Stimulated activated effector memory CD8-positive, alpha-beta T cell treated with anti-CD3 and anti-CD28 coated beads, Interleukin-12 subunit alpha, Interleukin-12 subunit beta, amount 100 ng/mL, for 72 hours (primary cell): ENCODE data around the gene MRPL39.

Source experiments
- ATAC-seq: fragments of 150-1000 bp; cut with Tn5 transposase; 2 replicates; pipeline ENCODE4 v1.10.0; 2021
- DNase-seq, 2 donors: peaks; one replicate each; pipeline ENCODE4 v3.0.0; 2021 to 2022; ENCODE audit warnings: low spot score in 2 of 2
- H3K27ac Mint-ChIP-seq: one replicate; pipeline ENCODE4 v1.8.0; 2022; ENCODE audit warnings: mild to moderate bottlenecking, mixed read lengths
- H3K36me3 Mint-ChIP-seq: one replicate; pipeline ENCODE4 v1.8.0; 2022; ENCODE audit warnings: mild to moderate bottlenecking, mixed read lengths
- H3K4me1 Mint-ChIP-seq: one replicate; pipeline ENCODE4 v1.8.0; 2022; ENCODE audit warnings: mixed read lengths
- H3K4me3 Mint-ChIP-seq: one replicate; pipeline ENCODE4 v1.8.0; 2022; ENCODE audit warnings: mild to moderate bottlenecking, mixed read lengths
- H3K9me3 Mint-ChIP-seq: one replicate; pipeline ENCODE4 v1.8.0; 2022; ENCODE audit warnings: mixed read lengths

Gene MRPL39

DNA sequence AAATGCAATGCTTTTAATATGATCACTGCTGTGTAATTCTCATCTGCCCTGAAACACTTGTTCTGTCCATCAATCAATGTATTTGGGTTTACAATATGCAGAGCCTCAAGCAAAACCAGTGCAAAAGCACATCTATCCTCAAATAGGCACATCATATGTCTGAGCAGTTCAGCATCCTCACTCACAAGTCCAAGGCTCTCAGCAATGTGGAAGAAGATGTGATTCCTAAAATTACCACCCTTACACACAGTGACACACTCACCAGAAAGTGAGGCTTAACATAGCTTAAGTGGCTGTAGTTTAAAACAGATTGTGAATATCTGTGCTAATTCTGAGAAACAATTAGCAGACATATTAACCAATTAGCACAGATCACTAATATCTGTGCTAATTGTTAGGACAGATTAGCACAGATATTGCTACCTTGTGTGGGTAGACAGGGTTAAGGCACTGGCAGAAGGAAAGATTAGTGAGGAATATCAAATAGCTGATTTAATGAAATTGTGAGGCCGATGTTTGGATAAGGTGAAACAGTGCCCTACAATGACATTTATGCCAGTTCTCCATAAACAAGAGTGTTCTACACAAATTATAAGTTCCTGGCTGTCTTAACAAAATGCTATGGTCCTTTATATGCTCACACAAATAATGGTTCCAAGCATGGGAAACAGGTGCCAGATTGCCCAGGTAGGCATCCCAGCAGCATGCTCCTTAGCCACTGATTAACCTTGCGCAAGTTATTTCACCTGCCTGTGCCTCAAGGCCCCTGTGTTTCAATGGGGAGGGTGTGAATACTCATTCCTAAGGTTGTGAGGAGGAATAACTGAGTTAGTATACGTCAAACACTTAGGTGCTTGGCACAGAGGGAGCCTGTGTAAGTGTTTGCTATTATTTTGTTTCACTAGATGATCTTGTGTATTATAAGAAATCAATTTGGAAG, 41.7 kb downstream of the MRPL39 start:
- H3K4me3 Mint-ChIP-seq, result peak overlapping the region; percentile 83
- no peaks in the 10 kb centered on the region for H3K9me3 Mint-ChIP-seq
- ATAC-seq, result no peak
- DNase-seq, result no peak
- peaks cover 100% of the 10 kb centered on the region for H3K36me3 Mint-ChIP-seq
- peak overlapping the region; percentile 98 for H3K27ac Mint-ChIP-seq
- H3K4me1 Mint-ChIP-seq, result peaks cover 65% of the 10 kb centered on the region

DNA sequence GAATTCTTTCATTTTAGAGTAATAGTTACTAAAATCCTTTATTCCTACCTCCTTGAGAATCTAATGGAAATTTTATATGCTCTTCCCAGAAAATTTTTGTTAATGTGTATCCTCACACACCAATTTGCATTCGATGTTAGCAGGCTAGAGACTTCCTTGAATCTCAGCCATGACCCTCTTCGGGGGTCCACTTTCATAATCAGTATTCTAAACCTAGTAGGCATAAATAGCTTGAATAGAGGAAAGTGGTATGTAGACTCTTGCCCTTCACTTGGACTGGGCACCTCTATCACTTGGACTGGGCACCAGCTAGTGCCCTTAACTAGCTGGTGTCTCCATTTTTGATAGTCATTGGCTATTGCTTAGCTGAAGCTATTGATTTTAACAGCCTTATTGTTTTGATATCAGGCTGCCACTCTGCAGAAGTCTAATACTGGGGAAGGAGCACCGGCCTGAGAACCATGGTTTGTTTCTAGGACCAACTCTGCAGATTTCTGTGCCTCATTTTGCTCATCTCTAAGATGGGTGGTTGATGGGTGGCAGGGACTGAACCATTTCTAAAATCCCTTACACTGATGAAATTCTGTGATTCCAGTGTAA, 42.8 kb downstream of the MRPL39 start:
- peak overlapping the region; percentile 83 for H3K4me3 Mint-ChIP-seq
- H3K27ac Mint-ChIP-seq, result peak overlapping the region; percentile 98
- no peaks in the 10 kb centered on the region for H3K9me3 Mint-ChIP-seq
- peak in 1 of 2 donors; percentile 62 for DNase-seq
- peaks cover 92% of the 10 kb centered on the region for H3K36me3 Mint-ChIP-seq
- no peak for ATAC-seq
- peaks cover 69% of the 10 kb centered on the region for H3K4me1 Mint-ChIP-seq

DNA sequence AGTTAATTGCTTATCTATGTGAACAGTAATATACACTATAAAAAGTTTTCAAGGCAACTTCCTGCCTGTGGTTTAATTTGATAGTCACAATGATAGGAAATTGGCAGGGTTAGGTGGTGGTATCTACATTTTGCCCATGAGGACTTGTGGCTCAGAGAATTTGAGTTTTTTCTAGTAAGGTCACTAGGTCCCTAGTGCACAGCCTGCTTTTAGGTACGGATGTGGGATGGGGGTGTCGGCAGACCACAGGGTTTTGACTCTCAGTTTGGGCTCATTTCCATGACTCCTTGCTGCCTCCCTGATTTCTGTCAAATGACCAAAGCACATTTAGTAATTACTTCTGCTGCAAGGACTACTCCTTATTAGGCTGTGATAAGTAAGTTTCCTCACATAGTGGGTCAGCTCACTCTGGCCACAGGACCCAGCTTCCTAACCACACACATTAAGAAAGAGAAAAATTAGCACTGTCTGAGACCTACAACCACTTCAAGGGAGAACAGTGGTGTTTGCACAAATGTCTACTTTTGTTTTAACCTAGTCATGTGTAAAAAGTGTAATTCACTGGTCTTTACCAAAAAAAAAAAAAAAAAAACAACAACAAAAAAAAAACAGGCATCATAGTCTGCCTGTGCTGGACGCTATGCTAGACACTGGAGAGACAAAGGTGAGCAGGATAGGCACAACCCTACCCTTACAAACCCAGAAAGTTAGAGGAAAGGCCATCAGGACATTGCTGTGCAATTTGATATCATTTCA, 43.7 kb downstream of the MRPL39 start:
- peaks cover 83% of the 10 kb centered on the region for H3K36me3 Mint-ChIP-seq
- peak in 1 of 2 donors; percentile 75 for DNase-seq
- ATAC-seq, result peak; percentile 48

DNA sequence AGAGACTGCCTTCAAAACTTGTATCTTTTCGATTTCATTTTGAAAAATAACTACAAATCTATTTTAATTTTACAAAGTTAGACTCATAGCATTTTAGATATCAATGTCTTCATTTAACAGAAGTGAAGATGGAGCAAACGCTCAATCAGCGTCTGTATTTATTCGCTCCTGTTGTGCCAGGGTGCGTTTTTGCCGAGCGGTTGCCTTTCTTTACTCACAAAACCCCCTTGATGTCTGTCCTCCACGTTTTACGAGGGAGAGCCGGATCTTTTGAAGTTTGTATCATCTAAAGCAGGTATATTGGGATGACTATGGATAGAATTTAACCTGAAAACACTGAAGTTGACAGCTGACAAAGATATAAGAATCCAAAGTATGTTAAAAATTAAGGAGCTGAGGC, 44.6 kb downstream of the MRPL39 start:
- ATAC-seq (no peak), DNase-seq (no peak)
- peak overlapping the region; percentile 98 for H3K27ac Mint-ChIP-seq
- H3K36me3 Mint-ChIP-seq, result peaks cover 74% of the 10 kb centered on the region
- H3K4me3 Mint-ChIP-seq, result peak overlapping the region; percentile 83
- no peaks in the 10 kb centered on the region for H3K9me3 Mint-ChIP-seq
- peaks cover 58% of the 10 kb centered on the region for H3K4me1 Mint-ChIP-seq

More for the DNA sequence above, 43.7 kb downstream of the MRPL39 start:
- peak overlapping the region; percentile 83 for H3K4me3 Mint-ChIP-seq
- no peaks in the 10 kb centered on the region for H3K9me3 Mint-ChIP-seq
- H3K4me1 Mint-ChIP-seq, result peaks cover 67% of the 10 kb centered on the region
- peak overlapping the region; percentile 98 for H3K27ac Mint-ChIP-seq

DNA sequence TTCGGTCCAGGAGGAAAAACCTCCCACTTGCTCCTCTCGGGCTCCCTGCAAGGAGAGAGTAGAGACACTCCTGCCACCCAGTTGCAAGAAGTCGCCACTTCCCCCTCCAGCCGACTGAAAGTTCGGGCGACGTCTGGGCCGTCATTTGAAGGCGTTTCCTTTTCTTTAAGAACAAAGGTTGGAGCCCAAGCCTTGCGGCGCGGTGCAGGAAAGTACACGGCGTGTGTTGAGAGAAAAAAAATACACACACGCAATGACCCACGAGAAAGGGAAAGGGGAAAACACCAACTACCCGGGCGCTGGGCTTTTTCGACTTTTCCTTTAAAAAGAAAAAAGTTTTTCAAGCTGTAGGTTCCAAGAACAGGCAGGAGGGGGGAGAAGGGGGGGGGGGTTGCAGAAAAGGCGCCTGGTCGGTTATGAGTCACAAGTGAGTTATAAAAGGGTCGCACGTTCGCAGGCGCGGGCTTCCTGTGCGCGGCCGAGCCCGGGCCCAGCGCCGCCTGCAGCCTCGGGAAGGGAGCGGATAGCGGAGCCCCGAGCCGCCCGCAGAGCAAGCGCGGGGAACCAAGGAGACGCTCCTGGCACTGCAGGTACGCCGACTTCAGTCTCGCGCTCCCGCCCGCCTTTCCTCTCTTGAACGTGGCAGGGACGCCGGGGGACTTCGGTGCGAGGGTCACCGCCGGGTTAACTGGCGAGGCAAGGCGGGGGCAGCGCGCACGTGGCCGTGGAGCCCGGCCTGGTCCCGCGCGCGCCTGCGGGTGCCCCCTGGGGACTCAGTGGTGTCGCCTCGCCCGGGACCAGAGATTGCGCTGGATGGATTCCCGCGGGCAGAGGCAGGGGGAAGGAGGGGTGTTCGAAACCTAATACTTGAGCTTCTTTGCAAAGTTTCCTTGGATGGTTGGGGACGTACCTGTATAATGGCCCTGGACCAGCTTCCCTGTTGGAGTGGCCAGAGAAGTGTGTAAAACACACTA, 45.3 kb downstream of the MRPL39 start:
- peak; percentile 80 for ATAC-seq
- peaks cover 67% of the 10 kb centered on the region for H3K36me3 Mint-ChIP-seq

DNA sequence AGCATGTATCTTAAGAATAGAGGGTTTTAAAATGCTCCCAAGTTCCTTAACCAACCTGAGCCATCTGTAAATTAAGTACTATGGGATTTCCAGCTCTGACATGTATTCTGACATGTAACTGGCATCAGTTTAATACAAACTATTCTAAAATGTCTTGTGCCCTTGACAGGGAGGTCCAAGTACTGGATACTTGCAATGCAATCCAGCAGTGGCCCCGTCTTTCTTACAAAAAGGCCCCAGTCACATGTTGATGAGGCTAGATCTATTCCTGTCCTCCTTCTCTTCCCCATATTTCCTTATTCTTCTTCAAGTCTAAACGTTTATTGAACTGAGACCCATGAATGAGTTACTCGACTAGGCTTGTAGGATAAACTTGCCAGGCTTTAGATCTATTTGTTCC, 46.4 kb downstream of the MRPL39 start:
- Mint-ChIP-seq H3K27ac (peak overlapping the region; percentile 98), H3K36me3 (peaks cover 56% of the 10 kb centered on the region), H3K4me3 (peak overlapping the region; percentile 83), H3K9me3 (no peaks in the 10 kb centered on the region), H3K4me1 (peaks cover 58% of the 10 kb centered on the region)
- no peak for DNase-seq
- ATAC-seq, result no peak

More for the DNA sequence above, 45.3 kb downstream of the MRPL39 start:
- Mint-ChIP-seq H3K9me3 (no peaks in the 10 kb centered on the region), H3K27ac (peak overlapping the region; percentile 98), H3K4me3 (peak overlapping the region; percentile 83), H3K4me1 (peaks cover 56% of the 10 kb centered on the region)
- DNase-seq, result peak; percentile 81 to 96

DNA sequence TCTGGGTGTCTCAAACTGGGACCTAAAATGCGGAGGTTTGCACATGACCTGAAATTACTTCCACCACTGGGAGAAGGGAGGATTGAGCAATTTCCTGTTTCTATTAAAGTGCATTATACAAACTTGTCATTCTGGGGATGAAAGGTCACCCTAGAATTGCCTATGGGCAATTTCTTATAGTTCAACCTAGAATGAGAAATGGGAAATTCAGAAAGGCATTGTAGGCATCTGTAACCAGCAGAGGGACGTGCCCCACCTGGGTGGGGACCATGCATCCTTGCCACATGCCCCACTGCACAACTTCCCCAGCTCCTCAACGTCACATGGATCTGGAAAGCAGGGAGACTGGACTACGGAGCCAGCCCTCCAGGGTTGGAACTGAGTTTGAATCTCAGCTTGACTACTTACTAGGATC, 47.0 kb downstream of the MRPL39 start:
- Mint-ChIP-seq H3K9me3 (no peaks in the 10 kb centered on the region), H3K4me1 (peaks cover 58% of the 10 kb centered on the region), H3K36me3 (peaks cover 50% of the 10 kb centered on the region), H3K27ac (peak overlapping the region; percentile 98), H3K4me3 (peak overlapping the region; percentile 83)
- DNase-seq (no peak), ATAC-seq (no peak)

DNA sequence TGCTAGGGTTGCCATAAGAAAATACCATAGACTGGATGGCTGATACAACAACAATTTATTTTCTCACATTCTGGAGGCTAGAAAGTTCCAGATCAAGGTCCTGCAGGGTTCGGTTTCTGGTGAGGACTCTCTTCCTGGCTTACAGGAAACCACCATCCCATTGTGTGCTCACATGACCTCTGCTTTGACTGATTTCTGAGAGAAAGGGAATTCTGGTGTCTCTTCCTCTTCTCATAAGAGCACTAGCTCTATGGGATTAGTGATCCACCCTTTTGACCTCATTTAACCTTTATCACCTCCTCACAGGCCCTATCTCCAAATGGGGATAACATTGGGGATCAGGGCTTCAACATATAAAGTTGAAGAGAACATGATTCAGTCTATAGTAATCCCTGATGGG, 47.5 kb downstream of the MRPL39 start:
- DNase-seq, result no peak
- H3K36me3 Mint-ChIP-seq, result peaks cover 45% of the 10 kb centered on the region
- peak overlapping the region; percentile 83 for H3K4me3 Mint-ChIP-seq
- H3K4me1 Mint-ChIP-seq, result peaks cover 61% of the 10 kb centered on the region
- ATAC-seq, result no peak
- no peaks in the 10 kb centered on the region for H3K9me3 Mint-ChIP-seq
- H3K27ac Mint-ChIP-seq, result peak overlapping the region; percentile 98

DNA sequence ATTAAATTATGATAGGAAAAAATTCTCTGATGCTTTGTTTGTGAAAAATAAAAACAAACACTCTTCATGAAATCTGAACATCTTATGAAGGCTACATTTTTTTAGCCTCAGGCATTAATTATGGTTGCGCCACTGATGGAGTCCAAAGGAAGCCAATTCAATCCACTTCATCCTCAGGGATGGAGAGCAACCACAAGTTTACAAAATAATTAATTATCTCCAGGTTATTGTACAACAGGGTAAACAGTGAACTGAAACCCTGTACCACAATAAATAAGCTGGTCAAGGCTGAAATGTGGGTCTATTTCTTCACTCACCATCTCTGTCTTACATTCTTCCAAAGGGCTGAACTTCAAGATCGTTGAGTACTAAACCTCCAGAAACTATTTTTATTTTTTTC, 49.2 kb downstream of the MRPL39 start:
- H3K4me1 Mint-ChIP-seq, result peaks cover 55% of the 10 kb centered on the region
- H3K27ac Mint-ChIP-seq, result no peak overlapping the region
- no peak for DNase-seq

DNA sequence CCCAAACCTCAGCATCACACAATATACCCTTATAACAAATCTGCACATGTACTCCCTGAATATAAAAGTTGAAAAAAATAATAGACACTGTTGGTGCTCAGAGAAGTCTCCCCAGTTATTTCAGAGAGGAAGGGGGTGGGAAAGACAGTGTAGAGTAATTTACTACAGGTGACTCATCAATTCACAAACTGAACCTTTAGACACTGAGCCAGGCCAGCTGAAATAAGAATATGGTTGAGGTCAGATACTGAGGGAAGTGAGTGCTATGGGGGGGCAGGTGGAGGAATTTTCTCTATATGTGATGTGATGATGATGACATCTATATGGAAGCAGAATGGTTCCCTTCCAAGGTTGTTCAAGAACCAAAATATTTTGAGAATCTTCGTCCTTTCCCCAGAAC, 50.1 kb downstream of the MRPL39 start:
- ATAC-seq, result no peak
- H3K36me3 Mint-ChIP-seq, result peaks cover 19% of the 10 kb centered on the region
- H3K27ac Mint-ChIP-seq, result peak overlapping the region; percentile 32
- no peak overlapping the region for H3K4me3 Mint-ChIP-seq
- H3K4me1 Mint-ChIP-seq, result peaks cover 55% of the 10 kb centered on the region
- no peak for DNase-seq
- no peaks in the 10 kb centered on the region for H3K9me3 Mint-ChIP-seq

More for the DNA sequence above, 49.2 kb downstream of the MRPL39 start:
- H3K36me3 Mint-ChIP-seq, result peaks cover 29% of the 10 kb centered on the region
- no peak overlapping the region for H3K4me3 Mint-ChIP-seq
- no peaks in the 10 kb centered on the region for H3K9me3 Mint-ChIP-seq
- ATAC-seq, result no peak

DNA sequence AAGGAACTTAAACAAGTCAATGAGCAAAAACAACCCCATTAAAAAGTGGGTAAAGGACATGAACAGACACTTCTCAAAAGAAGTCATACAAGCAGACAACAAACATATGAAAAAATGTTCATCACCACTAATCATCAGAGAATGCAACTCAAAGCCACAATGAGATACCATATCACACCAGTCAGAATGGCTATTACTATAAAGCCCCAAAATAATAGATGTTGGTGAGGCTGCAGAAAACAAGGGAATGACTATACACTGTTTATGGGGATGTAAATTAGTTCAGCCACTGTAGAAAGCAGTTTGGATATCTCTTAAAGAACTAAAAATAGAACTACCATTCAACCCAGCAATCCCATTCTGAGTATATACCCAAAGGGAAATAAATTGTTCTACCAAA, 51.2 kb downstream of the MRPL39 start:
- Mint-ChIP-seq H3K4me1 (peaks cover 50% of the 10 kb centered on the region), H3K27ac (peak overlapping the region; percentile 55), H3K9me3 (no peaks in the 10 kb centered on the region), H3K4me3 (no peak overlapping the region), H3K36me3 (peaks cover 8% of the 10 kb centered on the region)
- ATAC-seq, result peak; percentile 82
- no peak for DNase-seq

DNA sequence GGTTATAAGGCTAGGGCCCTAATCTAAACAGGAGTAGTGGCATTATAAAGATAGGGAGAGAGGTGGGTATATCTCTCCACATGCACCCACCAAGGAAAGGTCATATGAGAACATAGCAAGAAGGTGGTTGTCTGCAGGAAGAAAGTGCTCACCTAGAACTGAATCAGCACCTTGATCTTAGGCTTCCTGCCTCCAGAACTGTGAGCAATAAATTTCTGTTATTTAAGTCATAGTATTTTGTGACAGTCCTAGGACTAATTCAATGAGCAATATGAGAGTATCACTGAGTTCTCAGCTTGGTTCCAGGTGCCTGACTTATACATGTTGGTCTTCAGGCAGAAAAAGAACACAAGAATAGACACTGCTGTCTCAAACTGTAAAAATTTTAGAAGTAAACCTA, 51.8 kb downstream of the MRPL39 start:
- H3K36me3 Mint-ChIP-seq, result peaks cover 2% of the 10 kb centered on the region
- ATAC-seq (peak; percentile 60), DNase-seq (no peak)
- peak overlapping the region; percentile 55 for H3K27ac Mint-ChIP-seq
- H3K4me1 Mint-ChIP-seq, result peaks cover 51% of the 10 kb centered on the region
- no peak overlapping the region for H3K4me3 Mint-ChIP-seq
- no peaks in the 10 kb centered on the region for H3K9me3 Mint-ChIP-seq

DNA sequence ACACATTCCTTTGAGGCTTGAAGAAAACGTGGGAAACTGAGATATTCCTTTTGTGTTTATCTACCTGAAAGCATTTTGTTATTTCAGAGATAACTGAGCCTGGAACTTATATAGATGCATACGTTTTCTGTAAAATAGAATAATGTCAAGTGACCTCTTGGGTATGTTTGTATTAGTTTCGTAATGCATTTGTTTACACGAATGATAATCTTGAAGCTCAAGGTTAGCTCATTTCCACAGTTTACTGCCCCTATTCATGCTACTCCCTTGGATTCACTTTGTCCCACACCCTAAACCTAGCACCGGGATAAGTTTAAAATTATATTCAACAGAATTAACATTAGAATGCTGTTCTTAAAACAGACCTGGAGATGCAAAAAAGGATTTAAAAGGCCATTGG, 54.4 kb downstream of the MRPL39 start:
- peaks cover 2% of the 10 kb centered on the region for H3K9me3 Mint-ChIP-seq
- no peaks in the 10 kb centered on the region for H3K36me3 Mint-ChIP-seq
- DNase-seq, result no peak
- ATAC-seq, result no peak
- no peak overlapping the region for H3K27ac Mint-ChIP-seq
- peaks cover 52% of the 10 kb centered on the region for H3K4me1 Mint-ChIP-seq
- H3K4me3 Mint-ChIP-seq, result no peak overlapping the region

DNA sequence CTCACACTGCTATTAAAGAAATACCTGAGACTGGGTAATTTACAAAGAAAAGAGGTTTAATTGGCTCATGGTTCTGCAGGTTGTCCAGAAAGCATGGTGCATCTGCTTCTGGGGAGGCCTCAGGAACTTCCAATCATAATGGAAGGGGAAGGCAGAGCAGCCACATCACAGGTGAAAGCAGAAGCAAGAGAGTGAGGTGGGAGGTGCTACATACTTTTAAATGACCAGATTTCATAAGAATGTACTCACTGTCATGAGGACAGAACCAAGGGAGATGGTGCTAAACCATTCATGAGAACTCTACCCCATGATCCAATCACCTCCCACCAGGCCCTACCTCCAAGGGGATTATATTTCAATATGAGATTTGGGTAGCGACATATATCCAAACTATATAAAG, 55.7 kb downstream of the MRPL39 start:
- peak; percentile 41 for ATAC-seq
- peak overlapping the region; percentile 60 for H3K4me3 Mint-ChIP-seq

More for the DNA sequence above, 55.7 kb downstream of the MRPL39 start:
- Mint-ChIP-seq H3K9me3 (peaks cover 2% of the 10 kb centered on the region), H3K36me3 (no peaks in the 10 kb centered on the region), H3K4me1 (peaks cover 44% of the 10 kb centered on the region), H3K27ac (peak overlapping the region; percentile 66)
- DNase-seq, result no peak
